Aorta (tissue), 5 donors: ENCODE measurements around the gene ZBTB7B. TPM values are rescaled to one million over a fixed set of nuclear protein-coding genes. Genes with fewer than 3 reads are reported as not detected.

Experiments
- ATAC-seq: fragments of 200-7000 bp; cut with Tn5 transposase; one replicate; pipeline ENCODE4 v1.9.1; 2022; ENCODE audit warnings: moderate library complexity; ENCODE audit not compliant: low FRiP score
- DNase-seq, 2 donors: peaks; one replicate each; pipeline ENCODE4 v3.0.0-alpha.2; 2020
- H3K27ac ChIP-seq, 2 donors: one replicate each; pipeline ENCODE4 v1.5.1; 2013; ENCODE audit warnings: low read length in 2 of 2, mild to moderate bottlenecking in 2 of 2, moderate library complexity in 2 of 2, control low read depth in 1 of 2, inconsistent platforms in 1 of 2, low read depth in 1 of 2
- H3K27me3 ChIP-seq, 2 donors: one replicate each; pipeline ENCODE4 v1.6.1; 2013; ENCODE audit warnings: control low read depth in 1 of 2, low read length in 1 of 2, mild to moderate bottlenecking in 1 of 2, moderate library complexity in 1 of 2; ENCODE audit not compliant: insufficient read depth in 2 of 2, control insufficient read depth in 1 of 2
- H3K36me3 ChIP-seq, 2 donors: one replicate each; pipeline ENCODE4 v1.6.1; 2013; ENCODE audit warnings: control low read depth in 1 of 2, low read length in 1 of 2, mild to moderate bottlenecking in 1 of 2; ENCODE audit not compliant: insufficient read depth in 2 of 2, control insufficient read depth in 1 of 2
- H3K4me1 ChIP-seq, 2 donors: one replicate each; pipeline ENCODE4 v1.6.1; 2013; ENCODE audit warnings: low read length in 2 of 2, control low read depth in 1 of 2, mild to moderate bottlenecking in 1 of 2, moderate library complexity in 1 of 2; ENCODE audit not compliant: insufficient read depth in 2 of 2, control insufficient read depth in 1 of 2
- H3K4me3 ChIP-seq, 2 donors: one replicate each; pipeline ENCODE4 v1.5.1; 2013; ENCODE audit warnings: low read length in 2 of 2, control low read depth in 1 of 2, mild to moderate bottlenecking in 1 of 2
- H3K9me3 ChIP-seq: one replicate; pipeline ENCODE4 v1.6.1; 2013; ENCODE audit warnings: mild to moderate bottlenecking, low read length; ENCODE audit not compliant: control insufficient read depth
- WGBS, 2 donors: extraction: QIAGEN DNeasy Blood & Tissue Kit; methylation state at CpG; one replicate each; pipeline ENCODE4 v1.1.7; 2013; 5-methylcytosine and 5-hydroxymethylcytosine counted together
- intact Hi-C, 2 donors: fragments of 100-400 bp; cut with DNase I; formaldehyde crosslinking; loops; one replicate each; pipeline versions ENCODE4 v1.14.2 to v1.15.0; 2022
- polyA plus RNA-seq, 2 donors: library from polyadenylated mRNA; stranded (reverse); fragments of 200-250 nt; gene quantifications; one replicate each; pipeline ENCODE4 v1.2.3, GENCODE V29; 2013
- total RNA-seq, 2 donors: library from RNA; stranded (reverse); fragmentation: NEBNext Ultra II Directional; extraction: Animal tissue kit (Norgen Biotek cat#: 25700); gene quantifications; one replicate each; pipeline ENCODE4 v1.2.1, GENCODE V29; 2021
- donor health status: healthy with polysubstance abuse.
- donor health status: Bipolar disorder and iron deficiency.
- donor health status: DM: no; HTN: no; CAD: no.
- donor health status: DM: no; HTN: no; CAD: no.
- donor health status: DM: yes; HTN: yes; CAD: no.

The ZBTB7B gene
- total and polyA plus RNA-seq, 4 donors = 23.3 to 71.1 (median 39.6) TPM

GRCh38 chr1:155009221-155009711, 6.7 kb downstream of the ZBTB7B start:
- Histone ChIP-seq H3K27me3 (no peaks in the 10 kb centered on the region), H3K4me1 (peaks cover 0 to 2% of the 10 kb centered on the region in 2 donors), H3K27ac (no peak overlapping the region), H3K36me3 (no peaks in the 10 kb centered on the region), H3K9me3 (no peaks in the 10 kb centered on the region), H3K4me3 (no peak overlapping the region)
- no peak for ATAC-seq
- DNase-seq = no peak
- intact Hi-C loops = no loop called here
- 91 to 92% methylated on average over 12 of the region's 12 CpGs for WGBS, 2 donors

- intact Hi-C loops = no loop called here
Observed at GRCh38 chr1:155009742-155010141, 7.1 kb downstream of the ZBTB7B start.

GRCh38 chr1:155010211-155010918, 7.8 kb downstream of the ZBTB7B start:
- Histone ChIP-seq H3K4me3 (no peak overlapping the region), H3K36me3 (no peaks in the 10 kb centered on the region), H3K27ac (no peak overlapping the region), H3K27me3 (no peaks in the 10 kb centered on the region), H3K4me1 (no peaks in the 10 kb centered on the region), H3K9me3 (no peaks in the 10 kb centered on the region)
- ATAC-seq (no peak), DNase-seq (no peak)
- 51 to 62% methylated on average over 9 to 11 of the region's 11 CpGs for WGBS, 2 donors
- intact Hi-C loops = no loop called here

More at GRCh38 chr1:155009742-155010141, 7.1 kb downstream of the ZBTB7B start:
- Histone ChIP-seq H3K4me1 (no peaks in the 10 kb centered on the region), H3K9me3 (no peaks in the 10 kb centered on the region), H3K27me3 (no peaks in the 10 kb centered on the region), H3K4me3 (no peak overlapping the region), H3K27ac (no peak overlapping the region), H3K36me3 (no peaks in the 10 kb centered on the region)
- DNase-seq = no peak
- ATAC-seq = no peak
- WGBS, 2 donors = 94 to 97% methylated on average over 5 of the region's 5 CpGs

- Histone ChIP-seq H3K9me3 (no peaks in the 10 kb centered on the region), H3K4me1 (no peaks in the 10 kb centered on the region), H3K27ac (no peak overlapping the region), H3K4me3 (no peak overlapping the region), H3K36me3 (no peaks in the 10 kb centered on the region), H3K27me3 (no peaks in the 10 kb centered on the region)
- ATAC-seq (no peak), DNase-seq (no peak)
- intact Hi-C loops = no loop called here
- 74 to 77% methylated on average over 5 of the region's 5 CpGs for WGBS, 2 donors
Observed at GRCh38 chr1:155011004-155011416, 8.4 kb downstream of the ZBTB7B start.

GRCh38 chr1:155011437-155012025, 8.9 kb downstream of the ZBTB7B start:
- Histone ChIP-seq H3K4me1 (no peaks in the 10 kb centered on the region), H3K27ac (no peak overlapping the region), H3K27me3 (no peaks in the 10 kb centered on the region), H3K4me3 (no peak overlapping the region), H3K36me3 (no peaks in the 10 kb centered on the region), H3K9me3 (no peaks in the 10 kb centered on the region)
- no peak for DNase-seq
- intact Hi-C loops = no loop called here
- WGBS, 2 donors = 85 to 86% methylated on average over 6 of the region's 6 CpGs
- no peak for ATAC-seq

- Histone ChIP-seq H3K4me3 (no peak overlapping the region), H3K4me1 (no peaks in the 10 kb centered on the region)
- intact Hi-C loops = no loop called here
Observed at GRCh38 chr1:155012026-155012546, 9.5 kb downstream of the ZBTB7B start.

GRCh38 chr1:155012776-155013602, 10.4 kb downstream of the ZBTB7B start:
- H3K9me3 ChIP-seq = no peaks in the 10 kb centered on the region
- no peaks in the 10 kb centered on the region for H3K27me3 ChIP-seq
- no peak overlapping the region for H3K4me3 ChIP-seq
- H3K4me1 ChIP-seq = no peaks in the 10 kb centered on the region
- H3K36me3 ChIP-seq = no peaks in the 10 kb centered on the region
- intact Hi-C loops = no loop called here
- WGBS, 2 donors = 80 to 83% methylated on average over 3 of the region's 3 CpGs
- no peak overlapping the region for H3K27ac ChIP-seq
- ATAC-seq (no peak), DNase-seq (no peak)

More at GRCh38 chr1:155012026-155012546, 9.5 kb downstream of the ZBTB7B start:
- Histone ChIP-seq H3K9me3 (no peaks in the 10 kb centered on the region), H3K36me3 (no peaks in the 10 kb centered on the region), H3K27me3 (no peaks in the 10 kb centered on the region), H3K27ac (no peak overlapping the region)
- ATAC-seq (peak; percentile 27), DNase-seq (peak; percentile 81 to 90)
- WGBS, 2 donors = 16 to 23% methylated on average over 9 of the region's 9 CpGs

- intact Hi-C loops = no loop called here
- no peak overlapping the region for H3K27ac ChIP-seq
Observed at GRCh38 chr1:155013632-155014031, 11.0 kb downstream of the ZBTB7B start.

More at GRCh38 chr1:155013632-155014031, 11.0 kb downstream of the ZBTB7B start:
- Histone ChIP-seq H3K4me1 (no peaks in the 10 kb centered on the region), H3K9me3 (no peaks in the 10 kb centered on the region), H3K4me3 (no peak overlapping the region), H3K36me3 (no peaks in the 10 kb centered on the region), H3K27me3 (no peaks in the 10 kb centered on the region)
- ATAC-seq = no peak
- 47 to 64% methylated on average over 5 to 8 of the region's 8 CpGs for WGBS, 2 donors
- DNase-seq = no peak
